Heart right ventricle (tissue), 16 donors: ENCODE measurements around the gene ITGB3. TPM values are rescaled to one million over a fixed set of nuclear protein-coding genes. Genes with fewer than 3 reads are reported as not detected.

Experiments
- ATAC-seq, 8 donors: fragments of 200-7000 bp; cut with Tn5 transposase; one replicate each; pipeline ENCODE4 v1.9.1; 2020; ENCODE audit warnings: mild to moderate bottlenecking in 8 of 8, moderate library complexity in 8 of 8, moderate number of reproducible peaks in 1 of 8
- DNase-seq, 2 donors: peaks; one replicate each; pipeline ENCODE4 v3.0.0-alpha.2; 2020
- H3K27ac ChIP-seq, 10 donors: fragments of 200-600 bp; sonication (generic) in 2 of 10; one replicate each; pipeline versions ENCODE4 v1.5.0 to v1.8.0; 2020 to 2022; ENCODE audit warnings: mild to moderate bottlenecking in 3 of 10
- H3K27me3 ChIP-seq, 7 donors: fragments of 200-600 bp; one replicate each; pipeline ENCODE4 v1.8.0; 2021 to 2022; ENCODE audit warnings: mild to moderate bottlenecking in 2 of 7
- H3K36me3 ChIP-seq, 9 donors: fragments of 200-600 bp; sonication (generic) in 1 of 9; one replicate each; pipeline versions ENCODE4 v1.5.0 to v1.8.0; 2020 to 2022; ENCODE audit warnings: mild to moderate bottlenecking in 2 of 9
- H3K4me1 ChIP-seq, 9 donors: fragments of 200-600 bp; sonication (generic) in 1 of 9; one replicate each; pipeline versions ENCODE4 v1.5.0 to v1.8.0; 2020 to 2022; ENCODE audit warnings: mild to moderate bottlenecking in 4 of 9
- H3K4me3 ChIP-seq, 10 donors: fragments of 200-600 bp; sonication (generic) in 2 of 10; one replicate each; pipeline versions ENCODE4 v1.5.0 to v1.8.0; 2020 to 2022; ENCODE audit warnings: mild to moderate bottlenecking in 7 of 10, moderate library complexity in 2 of 10
- H3K9me3 ChIP-seq, 11 donors: fragments of 200-600 bp in 10 of 11; sonication (generic) in 2 of 11; one replicate each; pipeline versions ENCODE4 v1.5.0 to v1.8.0; 2013 to 2022; ENCODE audit warnings: mild to moderate bottlenecking in 2 of 11, control low read depth in 1 of 11, moderate library complexity in 1 of 11
- WGBS, 2 donors: extraction: QIAGEN DNeasy Blood & Tissue Kit; methylation state at CpG; one replicate each; pipeline ENCODE4 v1.1.7; 2013; ENCODE audit warnings: inconsistent platforms in 1 of 2; 5-methylcytosine and 5-hydroxymethylcytosine counted together
- intact Hi-C, 10 donors: fragments of 100-400 bp; cut with DNase I; formaldehyde crosslinking; loops; one replicate each; pipeline versions ENCODE4 v1.11.1 to v1.14.2; 2022
- polyA plus RNA-seq, 2 donors: library from polyadenylated mRNA; stranded (reverse); fragments of 200-250 nt; gene quantifications; one replicate each; pipeline ENCODE4 v1.2.3, GENCODE V29; 2013
- total RNA-seq, 10 donors: library from RNA; stranded (reverse); fragmentation: NEBNext Ultra II Directional in 3 of 10; extraction: Animal tissue kit (Norgen Biotek cat#: 25700) in 3 of 10; gene quantifications; one replicate each; pipeline versions ENCODE4 v1.2.1 to v1.2.4, GENCODE V29; 2021 to 2023
- TF ChIP-seq, protein P1 (sequence below), 9 donors: fragments of 200-600 bp; sonication (generic) in 2 of 9; IDR thresholded peaks; one replicate each; pipeline versions ENCODE4 v1.5.0 to v1.8.0; 2021 to 2022; ENCODE audit warnings: antibody characterized with exemption in 9 of 9, mild to moderate bottlenecking in 5 of 9, moderate library complexity in 1 of 9
- donor health status: Arrhythmogenic right ventricular cardiomyopathy.
- donor health status: ischemic (EF 13 %, LVEDD 7.1; RV severe dilation, severe dysfunction).
- donor health status: healthy with polysubstance abuse.
- donor health status: DM: no; HTN: yes; CAD: no.
- donor health status: DM: no; HTN: no; CAD: no.
- donor health status: ischemic (EF 25% LVEDD 6.9; RV normal size, moderate dysfunction).
- donor health status: ischemic (EF 25% LVEDD 5.7; RV mildly dilated, moderate dysfunction).
- donor health status: healthy.
- donor health status: DM: yes; HTN: yes; CAD: no.
- donor health status: Ischemic cardiomyopathy.
- donor health status: ischemic (EF 35%, LVEDD 5.7; RV mildly dilated, moderate dysfunction).
- donor health status: nonischemic (EF 11% LVEDD 7.7; RV severe dilation, severe dysfunction).
- donor health status: DM: yes; HTN: yes; CAD: no.
- donor health status: PGD.
- donor health status: ischemic (EF 29% LVEDD 5.4; RV normal size, mild dysfunction).
- donor health status: nonischemic (EF 23%, LVEDD 6.1; RV moderate dilation, normal function).

ITGB3 gene
- total and polyA plus RNA-seq, 12 donors, result 1.9 to 18.0 (median 3.2) TPM

DNA sequence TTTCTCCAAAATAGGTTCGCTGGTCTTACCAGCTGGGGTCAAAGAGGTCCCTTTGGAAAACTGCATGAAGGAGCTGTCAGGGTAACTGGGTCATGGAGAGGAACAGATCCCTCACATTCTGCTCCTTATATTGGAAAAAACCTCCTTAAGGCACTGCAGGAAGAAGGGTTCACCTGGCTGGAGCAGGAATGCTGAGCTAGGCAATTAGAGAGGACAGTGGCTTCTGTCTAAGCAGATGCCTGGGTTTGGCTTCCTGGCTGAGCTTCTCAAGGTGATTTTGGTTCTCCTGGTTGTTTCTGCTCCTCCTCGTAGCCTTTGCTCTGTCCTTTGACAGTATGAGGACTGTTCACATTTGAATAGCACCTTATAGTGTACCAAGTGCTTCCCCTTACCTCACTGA lies 19.6 kb downstream of the ITGB3 start:
- Histone ChIP-seq H3K36me3 (no peaks in the 10 kb centered on the region), H3K4me3 (no peak overlapping the region), H3K9me3 (peaks cover 0 to 3% (median 0%) of the 10 kb centered on the region in 11 donors), H3K27ac (no peak overlapping the region), H3K4me1 (peaks cover 25 to 43% (median 38%) of the 10 kb centered on the region in 9 donors), H3K27me3 (no peaks in the 10 kb centered on the region)
- WGBS, 2 donors, result 96 to 99% methylated on average over 2 of the region's 2 CpGs
- TF ChIP-seq, protein P1, sequence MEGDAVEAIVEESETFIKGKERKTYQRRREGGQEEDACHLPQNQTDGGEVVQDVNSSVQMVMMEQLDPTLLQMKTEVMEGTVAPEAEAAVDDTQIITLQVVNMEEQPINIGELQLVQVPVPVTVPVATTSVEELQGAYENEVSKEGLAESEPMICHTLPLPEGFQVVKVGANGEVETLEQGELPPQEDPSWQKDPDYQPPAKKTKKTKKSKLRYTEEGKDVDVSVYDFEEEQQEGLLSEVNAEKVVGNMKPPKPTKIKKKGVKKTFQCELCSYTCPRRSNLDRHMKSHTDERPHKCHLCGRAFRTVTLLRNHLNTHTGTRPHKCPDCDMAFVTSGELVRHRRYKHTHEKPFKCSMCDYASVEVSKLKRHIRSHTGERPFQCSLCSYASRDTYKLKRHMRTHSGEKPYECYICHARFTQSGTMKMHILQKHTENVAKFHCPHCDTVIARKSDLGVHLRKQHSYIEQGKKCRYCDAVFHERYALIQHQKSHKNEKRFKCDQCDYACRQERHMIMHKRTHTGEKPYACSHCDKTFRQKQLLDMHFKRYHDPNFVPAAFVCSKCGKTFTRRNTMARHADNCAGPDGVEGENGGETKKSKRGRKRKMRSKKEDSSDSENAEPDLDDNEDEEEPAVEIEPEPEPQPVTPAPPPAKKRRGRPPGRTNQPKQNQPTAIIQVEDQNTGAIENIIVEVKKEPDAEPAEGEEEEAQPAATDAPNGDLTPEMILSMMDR (IDR thresholded peaks at IDR 0.05), result no peak
- DNase-seq (no peak), ATAC-seq (no peak)
- intact Hi-C loops, result loop anchor here in 1 of 10 donors (10.0 kb wide), 1 partner anchor 88 kb away; the partner anchor contains the start of gene CDC27

GRCh38 chr17:47274319-47275069 lies 20.9 kb downstream of the ITGB3 start:
- Histone ChIP-seq H3K4me3 (no peak overlapping the region), H3K9me3 (peaks cover 0 to 3% (median 0%) of the 10 kb centered on the region in 11 donors), H3K36me3 (no peaks in the 10 kb centered on the region), H3K27me3 (no peaks in the 10 kb centered on the region), H3K4me1 (peaks cover 34 to 56% (median 51%) of the 10 kb centered on the region in 9 donors), H3K27ac (peak overlapping the region in 8 of 10 donors; percentile 80 to 92 (median 88))
- TF ChIP-seq, protein P1 (IDR thresholded peaks at IDR 0.05), result no peak
- ATAC-seq, result no peak
- 86 to 87% methylated on average over 5 of the region's 5 CpGs for WGBS, 2 donors
- DNase-seq, result no peak
- intact Hi-C loops, result loop anchor here in 2 of 10 donors (1.0 to 10.0 kb wide), 3 partner anchors 37 to 90 kb away; partner anchors contain the start of genes CDC27 (in 1 of the 2) and EFCAB13 (in 1 of the 2)

DNA sequence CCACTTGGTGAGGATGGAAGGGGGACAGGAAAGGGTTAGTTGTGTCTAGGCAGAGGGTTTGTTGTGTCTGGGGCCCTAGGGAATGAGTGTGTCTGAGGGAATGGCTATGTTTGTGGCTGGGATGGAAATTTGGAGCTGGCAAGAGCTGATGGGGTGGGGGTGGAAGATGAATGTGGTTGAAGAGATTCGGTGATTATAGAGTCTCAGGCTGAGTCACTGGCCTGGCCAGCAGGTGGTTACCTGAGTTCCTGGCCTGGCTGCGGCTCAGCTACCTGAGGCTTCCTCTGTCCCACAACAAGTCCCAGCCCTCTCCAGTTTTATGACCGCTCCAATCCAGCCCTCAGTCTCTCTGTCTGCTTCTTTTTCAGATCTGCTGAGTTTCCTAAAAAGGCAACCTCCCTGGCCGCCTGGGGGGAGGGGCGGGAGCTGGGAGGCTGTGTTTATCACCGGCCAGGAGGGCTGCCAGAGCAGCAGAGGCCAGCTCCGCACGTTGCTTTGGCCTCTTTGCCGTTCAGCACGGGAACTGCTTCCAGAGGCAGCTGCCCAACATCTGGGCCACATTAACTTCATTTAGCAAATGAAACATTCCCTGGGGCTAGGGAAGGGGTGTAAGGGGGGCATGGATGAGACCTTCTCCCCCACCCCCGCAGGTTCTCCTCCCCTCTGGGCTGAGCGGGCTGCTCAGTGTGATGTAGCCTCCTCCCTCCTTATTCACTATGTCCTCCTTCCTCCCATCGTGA lies 21.8 kb downstream of the ITGB3 start:
- WGBS, 2 donors, result 15 to 36% methylated on average over 13 of the region's 13 CpGs
- Histone ChIP-seq H3K27ac (peak overlapping the region; percentile 66 to 92 (median 86)), H3K27me3 (no peaks in the 10 kb centered on the region), H3K4me3 (no peak overlapping the region), H3K9me3 (no peaks in the 10 kb centered on the region), H3K36me3 (no peaks in the 10 kb centered on the region), H3K4me1 (peaks cover 40 to 65% (median 57%) of the 10 kb centered on the region in 9 donors)
- TF ChIP-seq, protein P1 (IDR thresholded peaks at IDR 0.05), result no peak
- ATAC-seq (peak; percentile 69 to 85 (median 78)), DNase-seq (peak; percentile 89 to 91)
- intact Hi-C loops, result loop anchor here in 2 of 10 donors (5.0 to 10.0 kb wide), 2 partner anchors 38 to 91 kb away; partner anchors contain the start of gene CDC27 (in 1 of the 2)

DNA sequence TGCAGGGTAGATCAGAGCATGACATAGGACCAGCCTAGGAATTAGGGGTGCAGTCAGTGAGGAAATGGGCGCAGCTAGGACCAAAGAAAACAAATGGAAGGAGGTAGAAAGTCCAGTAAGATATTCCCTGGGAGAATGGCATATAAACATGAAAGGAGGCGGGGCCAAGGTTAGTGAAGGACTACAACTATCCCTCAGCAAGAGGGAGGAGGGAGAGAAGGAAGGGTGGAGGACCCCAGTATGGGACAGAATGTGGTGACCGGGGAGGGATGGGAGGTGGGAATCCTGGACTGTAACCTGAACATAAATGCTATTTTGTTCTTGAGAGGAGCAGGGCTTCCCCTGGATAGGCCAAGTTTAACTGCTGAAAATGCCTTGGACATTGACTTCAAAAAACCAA lies 22.8 kb downstream of the ITGB3 start:
- H3K4me1 ChIP-seq, result peaks cover 40 to 71% (median 57%) of the 10 kb centered on the region in 9 donors
- H3K27me3 ChIP-seq, result no peaks in the 10 kb centered on the region
- H3K4me3 ChIP-seq, result no peak overlapping the region
- peak overlapping the region; percentile 66 to 92 (median 86) for H3K27ac ChIP-seq
- WGBS, 2 donors, result 82% methylated on average over 3 of the region's 3 CpGs
- intact Hi-C loops, result loop anchor here in 3 of 10 donors (2.0 to 10.0 kb wide), 3 partner anchors 39 to 92 kb away; partner anchors contain the start of gene CDC27 (in 1 of the 3)
- TF ChIP-seq, protein P1 (IDR thresholded peaks at IDR 0.05), result no peak
- no peaks in the 10 kb centered on the region for H3K9me3 ChIP-seq
- H3K36me3 ChIP-seq, result no peaks in the 10 kb centered on the region
- DNase-seq (no peak), ATAC-seq (no peak)
